ENCODE measurements around the gene YAF2. TPM values are rescaled to one million over a fixed set of nuclear protein-coding genes. Genes with fewer than 3 reads are reported as not detected.
"Not testable (repeated sequence)": the region's sequence is repeated elsewhere in the genome, so short reads cannot be mapped to it uniquely, and the experiment has no call there.

YAF2 gene
- total and polyA plus RNA-seq, 2 donors, result 13.7 to 40.8 TPM

- Histone ChIP-seq H3K4me3 (ENCODE audit: low read depth, low read length) (no peak overlapping the region), H3K36me3 (ENCODE audit: insufficient read depth) (no peaks in the 10 kb centered on the region), H3K27ac (ENCODE audit: low read depth) (no peak overlapping the region), H3K4me1 (ENCODE audit: insufficient read depth) (no peaks in the 10 kb centered on the region)
- DNase-seq (ENCODE audit: extremely low spot score), result no peak
- 84% methylated on average over 15 of the region's 15 CpGs for WGBS
Measured at GRCh38 chr12:42267413-42268190, 29.6 kb upstream of the YAF2 start.

GRCh38 chr12:42266579-42267230, 28.7 kb upstream of the YAF2 start:
- no peaks in the 10 kb centered on the region for H3K4me1 ChIP-seq (ENCODE audit: insufficient read depth)
- H3K4me3 ChIP-seq (ENCODE audit: low read depth, low read length), result no peak overlapping the region
- no peak for DNase-seq (ENCODE audit: extremely low spot score)
- H3K36me3 ChIP-seq (ENCODE audit: insufficient read depth), result no peaks in the 10 kb centered on the region
- H3K27ac ChIP-seq (ENCODE audit: low read depth), result no peak overlapping the region
- 94% methylated on average over 17 of the region's 17 CpGs for WGBS

- no peaks in the 10 kb centered on the region for H3K36me3 ChIP-seq (ENCODE audit: insufficient read depth)
- no peak overlapping the region for H3K4me3 ChIP-seq (ENCODE audit: low read depth, low read length)
- 58% methylated on average over 2 of the region's 2 CpGs for WGBS
- DNase-seq (ENCODE audit: extremely low spot score), result no peak
- no peak overlapping the region for H3K27ac ChIP-seq (ENCODE audit: low read depth)
- no peaks in the 10 kb centered on the region for H3K4me1 ChIP-seq (ENCODE audit: insufficient read depth)
Measured at GRCh38 chr12:42262271-42262670, 24.2 kb upstream of the YAF2 start.

GRCh38 chr12:42261708-42262107, 23.7 kb upstream of the YAF2 start:
- no peaks in the 10 kb centered on the region for H3K4me1 ChIP-seq (ENCODE audit: insufficient read depth)
- DNase-seq (ENCODE audit: extremely low spot score), result no peak
- no peaks in the 10 kb centered on the region for H3K36me3 ChIP-seq (ENCODE audit: insufficient read depth)
- H3K4me3 ChIP-seq (ENCODE audit: low read depth, low read length), result no peak overlapping the region
- H3K27ac ChIP-seq (ENCODE audit: low read depth), result no peak overlapping the region
- 83% methylated on average over 4 of the region's 4 CpGs for WGBS

GRCh38 chr12:42260518-42260917, 22.5 kb upstream of the YAF2 start:
- H3K4me1 ChIP-seq (ENCODE audit: insufficient read depth), result no peaks in the 10 kb centered on the region
- DNase-seq (ENCODE audit: extremely low spot score), result no peak
- no peaks in the 10 kb centered on the region for H3K36me3 ChIP-seq (ENCODE audit: insufficient read depth)
- H3K27ac ChIP-seq (ENCODE audit: low read depth), result no peak overlapping the region
- H3K4me3 ChIP-seq (ENCODE audit: low read depth, low read length), result no peak overlapping the region
- 88% methylated on average over 6 of the region's 6 CpGs for WGBS

GRCh38 chr12:42259699-42260098, 21.7 kb upstream of the YAF2 start:
- Histone ChIP-seq H3K27ac (ENCODE audit: low read depth) (no peak overlapping the region), H3K36me3 (ENCODE audit: insufficient read depth) (no peaks in the 10 kb centered on the region), H3K4me1 (ENCODE audit: insufficient read depth) (no peaks in the 10 kb centered on the region), H3K4me3 (ENCODE audit: low read depth, low read length) (no peak overlapping the region)
- 97% methylated on average over 4 of the region's 4 CpGs for WGBS
- no peak for DNase-seq (ENCODE audit: extremely low spot score)

- Histone ChIP-seq H3K27ac (ENCODE audit: low read depth) (no peak overlapping the region), H3K4me3 (ENCODE audit: low read depth, low read length) (no peak overlapping the region), H3K36me3 (ENCODE audit: insufficient read depth) (no peaks in the 10 kb centered on the region), H3K4me1 (ENCODE audit: insufficient read depth) (no peaks in the 10 kb centered on the region)
- no peak for DNase-seq (ENCODE audit: extremely low spot score)
Measured at GRCh38 chr12:42255866-42256261, 17.8 kb upstream of the YAF2 start.

GRCh38 chr12:42255221-42255865, 17.3 kb upstream of the YAF2 start:
- no peak overlapping the region for H3K27ac ChIP-seq (ENCODE audit: low read depth)
- H3K4me3 ChIP-seq (ENCODE audit: low read depth, low read length), result no peak overlapping the region
- DNase-seq (ENCODE audit: extremely low spot score), result no peak
- 98% methylated on average over 2 of the region's 2 CpGs for WGBS
- no peaks in the 10 kb centered on the region for H3K36me3 ChIP-seq (ENCODE audit: insufficient read depth)
- no peaks in the 10 kb centered on the region for H3K4me1 ChIP-seq (ENCODE audit: insufficient read depth)

GRCh38 chr12:42252645-42253044, 14.6 kb upstream of the YAF2 start:
- not testable (repeated sequence) for H3K4me1 ChIP-seq (ENCODE audit: insufficient read depth); H3K36me3 ChIP-seq (ENCODE audit: insufficient read depth); H3K27ac ChIP-seq (ENCODE audit: low read depth); H3K4me3 ChIP-seq (ENCODE audit: low read depth, low read length); DNase-seq (ENCODE audit: extremely low spot score)
- WGBS, result 84% methylated on average over 1 of the region's 1 CpG

- not testable (repeated sequence) for H3K36me3 ChIP-seq (ENCODE audit: insufficient read depth); H3K4me1 ChIP-seq (ENCODE audit: insufficient read depth); H3K27ac ChIP-seq (ENCODE audit: low read depth); DNase-seq (ENCODE audit: extremely low spot score); H3K4me3 ChIP-seq (ENCODE audit: low read depth, low read length)
- WGBS, result 88% methylated on average over 3 of the region's 3 CpGs
Measured at GRCh38 chr12:42249033-42249432, 11.0 kb upstream of the YAF2 start.

- no peak for DNase-seq (ENCODE audit: extremely low spot score)
- 88% methylated on average over 11 of the region's 11 CpGs for WGBS
- H3K4me1 ChIP-seq (ENCODE audit: insufficient read depth), result peaks cover 5% of the 10 kb centered on the region
- no peak overlapping the region for H3K27ac ChIP-seq (ENCODE audit: low read depth)
- H3K36me3 ChIP-seq (ENCODE audit: insufficient read depth), result no peaks in the 10 kb centered on the region
- H3K4me3 ChIP-seq (ENCODE audit: low read depth, low read length), result no peak overlapping the region
Measured at GRCh38 chr12:42240131-42240750, 2.2 kb upstream of the YAF2 start.

- peak overlapping the region; percentile 96 for H3K27ac ChIP-seq (ENCODE audit: low read depth)
- H3K36me3 ChIP-seq (ENCODE audit: insufficient read depth), result no peaks in the 10 kb centered on the region
- under 1% methylated on average over 49 of the region's 54 CpGs for whole genome bisulfite sequencing
- H3K4me1 ChIP-seq (ENCODE audit: insufficient read depth), result peaks cover 5% of the 10 kb centered on the region
- peak overlapping the region; percentile 100 for H3K4me3 ChIP-seq (ENCODE audit: low read depth, low read length)
- DNase-seq (ENCODE audit: extremely low spot score), result no peak
Measured at GRCh38 chr12:42237853-42238239, 202 bp downstream of the YAF2 start.

GRCh38 chr12:42237052-42237852, 796 bp downstream of the YAF2 start:
- H3K4me3 ChIP-seq (ENCODE audit: low read depth, low read length), result peak overlapping the region; percentile 100
- no peaks in the 10 kb centered on the region for H3K36me3 ChIP-seq (ENCODE audit: insufficient read depth)
- peak overlapping the region; percentile 82 for H3K27ac ChIP-seq (ENCODE audit: low read depth)
- peaks cover 5% of the 10 kb centered on the region for H3K4me1 ChIP-seq (ENCODE audit: insufficient read depth)
- WGBS, result under 1% methylated on average over 55 of the region's 56 CpGs
- DNase-seq (ENCODE audit: extremely low spot score), result peak; percentile 25

Data from urinary bladder (tissue), 4 donors.